Lung (tissue), 12 donors: ENCODE measurements around the gene GPR176. TPM values are rescaled to one million over a fixed set of nuclear protein-coding genes. Genes with fewer than 3 reads are reported as not detected.

Experiments used
- ATAC-seq: fragments of 200-7000 bp; cut with Tn5 transposase; one replicate; pipeline ENCODE4 v1.9.1; 2020; ENCODE audit warnings: moderate number of reproducible peaks; ENCODE audit not compliant: insufficient read depth, low FRiP score
- DNase-seq, 3 donors: peaks; one replicate each; pipeline ENCODE4 v3.0.0-alpha.2; 2013 to 2017
- H3K27ac ChIP-seq, 2 donors: one replicate each; pipeline ENCODE4 v1.5.1; 2013; ENCODE audit warnings: mild to moderate bottlenecking in 2 of 2, moderate library complexity in 2 of 2, control low read depth in 1 of 2, inconsistent platforms in 1 of 2, low read depth in 1 of 2, low read length in 1 of 2
- H3K27me3 ChIP-seq, 3 donors: one replicate each; pipeline ENCODE4 v1.5.1; 2013; ENCODE audit warnings: low read length in 2 of 3; ENCODE audit not compliant: control insufficient read depth in 3 of 3, insufficient read depth in 3 of 3
- H3K36me3 ChIP-seq, 4 donors: one replicate each; pipeline ENCODE4 v1.5.1; 2013; ENCODE audit warnings: low read length in 4 of 4, mild to moderate bottlenecking in 1 of 4, moderate library complexity in 1 of 4; ENCODE audit not compliant: control insufficient read depth in 4 of 4, insufficient read depth in 4 of 4
- H3K4me1 ChIP-seq, 5 donors: one replicate each; pipeline ENCODE4 v1.5.1; 2013; ENCODE audit warnings: low read length in 5 of 5, mild to moderate bottlenecking in 2 of 5, moderate library complexity in 1 of 5; ENCODE audit not compliant: control insufficient read depth in 5 of 5, insufficient read depth in 5 of 5
- H3K4me3 ChIP-seq: one replicate; pipeline ENCODE4 v1.5.1; 2013; ENCODE audit warnings: mild to moderate bottlenecking, control low read depth, moderate library complexity
- H3K9ac ChIP-seq, 2 donors: one replicate each; pipeline ENCODE4 v1.5.1; 2013; ENCODE audit warnings: low read length in 2 of 2, control low read depth in 1 of 2; ENCODE audit not compliant: insufficient read depth in 1 of 2
- H3K9me3 ChIP-seq, 4 donors: one replicate each; pipeline ENCODE4 v1.5.1; 2013; ENCODE audit warnings: low read length in 3 of 4, mild to moderate bottlenecking in 1 of 4, moderate library complexity in 1 of 4; ENCODE audit not compliant: control insufficient read depth in 4 of 4, insufficient read depth in 3 of 4
- CTCF ChIP-seq: IDR thresholded peaks from 2 replicates; pipeline ENCODE4 v1.5.1; 2012; ENCODE audit warnings: mild to moderate bottlenecking; ENCODE audit errors: control extremely low read depth, extremely low read depth
- WGBS, 2 donors: extraction: QIAGEN DNeasy Blood & Tissue Kit; methylation state at CpG; one replicate each; pipeline ENCODE4 v1.1.7; 2013; 5-methylcytosine and 5-hydroxymethylcytosine counted together
- polyA plus RNA-seq, 2 donors: library from polyadenylated mRNA; stranded (reverse); fragments of 200-250 nt; gene quantifications; one replicate each; pipeline ENCODE4 v1.2.1, GENCODE V29; 2013
- total RNA-seq, 2 donors: library from RNA; depleted of rRNA in 1 of 2; stranded (reverse); fragments of >200 nt in 1 of 2; gene quantifications; one replicate each; pipeline ENCODE4 v1.2.1, GENCODE V29; 2014 to 2021
- donor health status: control.
- donor health status: control.
- donor health status: Bipolar disorder and iron deficiency.
- donor health status: healthy.
- donor health status: DM: yes; HTN: yes; CAD: no.

The GPR176 gene
- total and polyA plus RNA-seq, 4 donors: 1.7 to 9.0 (median 6.6) TPM

- Histone ChIP-seq H3K27me3 (no peaks in the 10 kb centered on the region), H3K36me3 (no peaks in the 10 kb centered on the region), H3K4me1 (peaks cover 0 to 2% (median 0%) of the 10 kb centered on the region in 5 donors), H3K9me3 (no peaks in the 10 kb centered on the region), H3K27ac (no peak overlapping the region), H3K4me3 (no peak overlapping the region), H3K9ac (no peak overlapping the region)
- 72 to 73% methylated on average over 1 of the region's 1 CpG for WGBS, 2 donors
- DNase-seq (no peak), ATAC-seq (no peak)
- no peak for TF ChIP-seq CTCF
Observed at GRCh38 chr15:39864116-39864515, 56.0 kb downstream of the GPR176 start.

- Histone ChIP-seq H3K36me3 (no peaks in the 10 kb centered on the region), H3K9me3 (no peaks in the 10 kb centered on the region), H3K27me3 (no peaks in the 10 kb centered on the region), H3K9ac (no peak overlapping the region), H3K4me3 (no peak overlapping the region), H3K27ac (no peak overlapping the region), H3K4me1 (no peaks in the 10 kb centered on the region)
- DNase-seq (no peak), ATAC-seq (no peak)
- no peak for TF ChIP-seq CTCF
- 87 to 90% methylated on average over 1 of the region's 1 CpG for WGBS, 2 donors
Observed at GRCh38 chr15:39860871-39861270, 59.2 kb downstream of the GPR176 start.

- Histone ChIP-seq H3K36me3 (no peaks in the 10 kb centered on the region), H3K4me1 (no peaks in the 10 kb centered on the region), H3K27me3 (no peaks in the 10 kb centered on the region), H3K9me3 (no peaks in the 10 kb centered on the region), H3K4me3 (no peak overlapping the region), H3K27ac (no peak overlapping the region), H3K9ac (no peak overlapping the region)
- ATAC-seq (no peak), DNase-seq (no peak)
- TF ChIP-seq CTCF: no peak
- WGBS, 2 donors: 90 to 96% methylated on average over 3 of the region's 3 CpGs
Observed at GRCh38 chr15:39860200-39860599, 59.9 kb downstream of the GPR176 start.

GRCh38 chr15:39859636-39860035, 60.4 kb downstream of the GPR176 start:
- H3K27ac ChIP-seq: no peak overlapping the region
- TF ChIP-seq CTCF: no peak
- no peaks in the 10 kb centered on the region for H3K4me1 ChIP-seq
- no peaks in the 10 kb centered on the region for H3K36me3 ChIP-seq
- ATAC-seq: no peak
- H3K9ac ChIP-seq: no peak overlapping the region
- WGBS, 2 donors: 96% methylated on average over 4 of the region's 4 CpGs
- no peaks in the 10 kb centered on the region for H3K9me3 ChIP-seq
- H3K4me3 ChIP-seq: no peak overlapping the region
- H3K27me3 ChIP-seq: no peaks in the 10 kb centered on the region
- DNase-seq: no peak
